HepG2 (cell line): Measurements from ENCODE around the gene INO80B. TPM values are rescaled to one million over a fixed set of nuclear protein-coding genes. Genes with fewer than 3 reads are reported as not detected.

Experiments
- ATM ChIP-seq: fragments of 450-650 bp; IDR thresholded peaks from 2 replicates; pipeline ENCODE4 v1.7.1; 2017; ENCODE audit warnings: mild to moderate bottlenecking, borderline replicate concordance
- BCLAF1 ChIP-seq: fragments of 450-650 bp; IDR thresholded peaks from 2 replicates; pipeline ENCODE4 v1.6.1; 2017; ENCODE audit warnings: mild to moderate bottlenecking
- DDIT3 ChIP-seq: sonication (generic); formaldehyde crosslinking; IDR thresholded peaks from 2 replicates; pipeline ENCODE4 v1.4.0; 2020; ENCODE audit warnings: mild to moderate bottlenecking, missing genetic modification reagents
- ELF4 ChIP-seq: sonication (generic); formaldehyde crosslinking; IDR thresholded peaks from 2 replicates; pipeline ENCODE4 v1.5.0; 2020; ENCODE audit warnings: missing genetic modification reagents, mild to moderate bottlenecking, moderate library complexity, borderline replicate concordance
- HBP1 ChIP-seq: IDR thresholded peaks from 2 replicates; pipeline ENCODE4 v1.6.1; 2016; ENCODE audit warnings: low read depth, control low read depth
- HOMEZ ChIP-seq: IDR thresholded peaks from 2 replicates; pipeline ENCODE4 v1.6.1; 2016; ENCODE audit warnings: low read depth
- KDM5B ChIP-seq: sonication (generic); formaldehyde crosslinking; IDR thresholded peaks from 2 replicates; pipeline ENCODE4 v1.4.0; 2020; ENCODE audit warnings: missing genetic modification reagents, mild to moderate bottlenecking, borderline replicate concordance
- LCORL ChIP-seq, 2 experiments: fragments of 450-650 bp in 1 of 2; sonication (generic) in 1 of 2; formaldehyde crosslinking in 1 of 2; IDR thresholded peaks; 2 replicates each; pipeline versions ENCODE4 v1.5.0 to v1.6.1; 2017 to 2020; ENCODE audit warnings: antibody characterized with exemption in 1 of 2, missing genetic modification reagents in 1 of 2
- MAF1 ChIP-seq: sonication (generic); formaldehyde crosslinking; IDR thresholded peaks from 2 replicates; pipeline ENCODE4 v1.5.0; 2020; ENCODE audit warnings: missing genetic modification reagents, borderline replicate concordance
- MLLT10 ChIP-seq: sonication (generic); formaldehyde crosslinking; IDR thresholded peaks from 2 replicates; pipeline ENCODE4 v1.4.0; 2020; ENCODE audit warnings: missing genetic modification reagents
- MTA1 ChIP-seq: sonication (generic); formaldehyde crosslinking; IDR thresholded peaks from 2 replicates; pipeline ENCODE4 v1.4.0; 2020; ENCODE audit warnings: missing genetic modification reagents, mild to moderate bottlenecking, borderline replicate concordance
- POLR2AphosphoS5 ChIP-seq: IDR thresholded peaks from 2 replicates; pipeline ENCODE4 v1.6.1; 2012; ENCODE audit warnings: low read depth, low read length
- SP2 ChIP-seq: sonication (generic); formaldehyde crosslinking; IDR thresholded peaks from 2 replicates; pipeline ENCODE4 v1.5.1; 2020; ENCODE audit warnings: mild to moderate bottlenecking, missing genetic modification reagents
- YEATS4 ChIP-seq: sonication (generic); formaldehyde crosslinking; IDR thresholded peaks from 2 replicates; pipeline ENCODE4 v1.4.0; 2020; ENCODE audit warnings: missing genetic modification reagents, borderline replicate concordance
- ZBED4 ChIP-seq: sonication (generic); formaldehyde crosslinking; IDR thresholded peaks from 2 replicates; pipeline ENCODE4 v1.4.0; 2020; ENCODE audit warnings: missing genetic modification reagents, borderline replicate concordance
- ZNF234 ChIP-seq: sonication (generic); formaldehyde crosslinking; conservative IDR thresholded peaks from 2 replicates; pipeline ENCODE4 v1.5.1; 2020; ENCODE audit warnings: mild to moderate bottlenecking, missing genetic modification reagents
- ZNF431 ChIP-seq: sonication (generic); formaldehyde crosslinking; IDR thresholded peaks from 2 replicates; pipeline ENCODE4 v1.9.0; 2022; ENCODE audit warnings: missing genetic modification reagents, low read depth, mild to moderate bottlenecking, borderline replicate concordance
- ZNF501 ChIP-seq: sonication (generic); formaldehyde crosslinking; IDR thresholded peaks from 2 replicates; pipeline ENCODE4 v1.5.1; 2020; ENCODE audit warnings: mild to moderate bottlenecking, moderate library complexity, missing genetic modification reagents
- ZNF556 ChIP-seq: sonication (generic); formaldehyde crosslinking; IDR thresholded peaks from 2 replicates; pipeline ENCODE4 v1.4.0; 2020; ENCODE audit warnings: mild to moderate bottlenecking, missing genetic modification reagents, borderline replicate concordance
- polyA plus RNA-seq, 8 experiments: library from polyadenylated mRNA; depleted of rRNA in 3 of 8; stranded (reverse) in 7 of 8; unstranded in 1 of 8; fragments of >200 nt; fragmentation: Illumina TruSeq in 4 of 8; extraction: Trizol in 4 of 8; gene quantifications; 2 replicates each; pipeline versions ENCODE4 v1.2.1 to v1.2.3, GENCODE V29; 2011 to 2016; ENCODE audit warnings: low read depth in 4 of 8, missing spikeins in 1 of 8, mixed read lengths in 1 of 8; ENCODE audit not compliant: insufficient read depth in 1 of 8
- total RNA-seq, 5 experiments: library from RNA; depleted of rRNA; stranded (reverse); fragments of >200 nt; fragmentation: Illumina TruSeq; extraction: Trizol; gene quantifications; 2 replicates each; pipeline ENCODE4 v1.2.3, GENCODE V29; 2016; ENCODE audit warnings: low read depth in 1 of 5

Gene INO80B
- total and polyA plus RNA-seq, 2 of the 13 experiments (the other 11 are each of a cell fraction or from before 2014, with no cell fraction given) = 6.2 to 14.5 TPM

- TF ChIP-seq BCLAF1 = no peak
- no peak for TF ChIP-seq ZNF501 (CRISPR knock-in tag)
- TF ChIP-seq YEATS4 (CRISPR knock-in tag) = no peak
- no peak for TF ChIP-seq HOMEZ (CRISPR knock-in tag)
- no peak for TF ChIP-seq MTA1 (CRISPR knock-in tag)
- no peak for TF ChIP-seq SP2 (CRISPR knock-in tag)
- TF ChIP-seq LCORL (IDR thresholded peaks at IDR 0.05) = no peak
- TF ChIP-seq LCORL (CRISPR knock-in tag; IDR thresholded peaks at IDR 0.05) = no peak; the same call in 1 of the 2 replicates
- TF ChIP-seq ZNF234 (CRISPR knock-in tag) = no peak
- no peak for TF ChIP-seq ELF4
- TF ChIP-seq POLR2AphosphoS5 = no peak; the same call in 1 of the 2 replicates
- TF ChIP-seq ZNF431 (CRISPR knock-in tag) = no peak
- TF ChIP-seq HBP1 (CRISPR knock-in tag) = no peak
- TF ChIP-seq MAF1 (CRISPR knock-in tag) = no peak
- 0 out of 2 replicates have a peak, but pooled peaks have one; percentile 21 for TF ChIP-seq KDM5B (CRISPR knock-in tag)
- TF ChIP-seq ZBED4 (CRISPR knock-in tag) = no peak
- no peak for TF ChIP-seq ZNF556 (CRISPR knock-in tag)
- no peak for TF ChIP-seq DDIT3 (CRISPR knock-in tag)
- no peak for TF ChIP-seq ATM
- no peak for TF ChIP-seq MLLT10
These were observed 44.5 kb downstream of the INO80B start, which contains the start of gene LBX2 (continued) for GRCh38 chr2:74499267-74499939.
